Nephron progenitor cell (in vitro differentiated cells): ENCODE data around the gene ENDOV.

Experiments
- DNase-seq: peaks from one replicate; pipeline ENCODE4 v3.0.0; 2021
- H3K27ac Mint-ChIP-seq: 2 replicates; pipeline ENCODE4 v1.8.0; 2021; ENCODE audit warnings: mild to moderate bottlenecking, moderate library complexity, mixed read lengths
- H3K27me3 Mint-ChIP-seq: 2 replicates; pipeline ENCODE4 v1.8.0; 2021; ENCODE audit warnings: mild to moderate bottlenecking, low read depth, mixed read lengths; ENCODE audit not compliant: poor library complexity
- H3K36me3 Mint-ChIP-seq: 2 replicates; pipeline ENCODE4 v1.8.0; 2021; ENCODE audit warnings: low read depth, mixed read lengths
- H3K4me1 Mint-ChIP-seq: 2 replicates; pipeline ENCODE4 v1.8.0; 2021; ENCODE audit warnings: mixed read lengths
- H3K4me3 Mint-ChIP-seq: 2 replicates; pipeline ENCODE4 v1.8.0; 2021; ENCODE audit warnings: mild to moderate bottlenecking, moderate library complexity, mixed read lengths
- H3K9me3 Mint-ChIP-seq: 2 replicates; pipeline ENCODE4 v1.8.0; 2021; ENCODE audit warnings: mild to moderate bottlenecking, moderate library complexity, mixed read lengths
- CTCF ChIP-seq: fragments of 200-600 bp; sonication (generic); IDR thresholded peaks from 2 replicates; pipeline ENCODE4 v1.5.0; 2021; ENCODE audit warnings: antibody characterized with exemption

Gene ENDOV

GRCh38 chr17:80416260-80416939 lies 1.4 kb downstream of the ENDOV start:
- Mint-ChIP-seq H3K9me3 (no peaks in the 10 kb centered on the region), H3K27ac (no peak overlapping the region), H3K27me3 (peaks cover 37% of the 10 kb centered on the region), H3K4me1 (peaks cover 40% of the 10 kb centered on the region), H3K36me3 (peaks cover 17% of the 10 kb centered on the region), H3K4me3 (peak overlapping the region; percentile 91)
- TF ChIP-seq CTCF: no peak
- no peak for DNase-seq

- no peak for TF ChIP-seq CTCF
- H3K4me3 Mint-ChIP-seq: peak overlapping the region; percentile 91
- no peaks in the 10 kb centered on the region for H3K9me3 Mint-ChIP-seq
- no peak for DNase-seq
- peaks cover 17% of the 10 kb centered on the region for H3K36me3 Mint-ChIP-seq
- H3K27me3 Mint-ChIP-seq: peaks cover 32% of the 10 kb centered on the region
- H3K4me1 Mint-ChIP-seq: peaks cover 40% of the 10 kb centered on the region
- H3K27ac Mint-ChIP-seq: peak overlapping the region; percentile 59
These were observed 1.9 kb downstream of the ENDOV start for GRCh38 chr17:80416940-80417293.

GRCh38 chr17:80418589-80418988 lies 3.6 kb downstream of the ENDOV start:
- H3K27ac Mint-ChIP-seq: no peak overlapping the region

GRCh38 chr17:80419255-80419654 lies 4.3 kb downstream of the ENDOV start:
- Mint-ChIP-seq H3K4me1 (peaks cover 31% of the 10 kb centered on the region), H3K27ac (no peak overlapping the region), H3K36me3 (peaks cover 17% of the 10 kb centered on the region), H3K27me3 (peaks cover 9% of the 10 kb centered on the region), H3K4me3 (no peak overlapping the region), H3K9me3 (no peaks in the 10 kb centered on the region)
- no peak for TF ChIP-seq CTCF
- DNase-seq: no peak

More at GRCh38 chr17:80418589-80418988, 3.6 kb downstream of the ENDOV start:
- Mint-ChIP-seq H3K4me1 (peaks cover 38% of the 10 kb centered on the region), H3K36me3 (peaks cover 17% of the 10 kb centered on the region), H3K27me3 (peaks cover 15% of the 10 kb centered on the region), H3K9me3 (no peaks in the 10 kb centered on the region), H3K4me3 (no peak overlapping the region)
- no peak for TF ChIP-seq CTCF
- no peak for DNase-seq

GRCh38 chr17:80421381-80422090 lies 6.6 kb downstream of the ENDOV start:
- H3K27ac Mint-ChIP-seq: no peak overlapping the region
- no peaks in the 10 kb centered on the region for H3K9me3 Mint-ChIP-seq
- no peak for TF ChIP-seq CTCF
- DNase-seq: no peak
- no peak overlapping the region for H3K4me3 Mint-ChIP-seq
- peaks cover 14% of the 10 kb centered on the region for H3K27me3 Mint-ChIP-seq
- H3K4me1 Mint-ChIP-seq: peaks cover 15% of the 10 kb centered on the region
- peaks cover 17% of the 10 kb centered on the region for H3K36me3 Mint-ChIP-seq

- Mint-ChIP-seq H3K36me3 (peaks cover 14% of the 10 kb centered on the region), H3K9me3 (no peaks in the 10 kb centered on the region), H3K27ac (no peak overlapping the region), H3K27me3 (peaks cover 12% of the 10 kb centered on the region), H3K4me1 (peaks cover 8% of the 10 kb centered on the region), H3K4me3 (no peak overlapping the region)
- TF ChIP-seq CTCF: no peak
- DNase-seq: no peak
These were observed 7.3 kb downstream of the ENDOV start for GRCh38 chr17:80422276-80422675.
